SKM-1 treated with dmso at 0.1 percent for 144 hours (cell line): ENCODE results near the gene EPHB1.

Source experiments
- DNase-seq: peaks from one replicate; lab custom pipeline; 2025; ENCODE audit not compliant: unreplicated experiment; lab: John Stamatoyannopoulos, UW

EPHB1 gene

GRCh38 chr3:134904776-134905646 lies 110.0 kb downstream of the EPHB1 start:
- no peak for DNase-seq

- DNase-seq, result no peak
These were observed 110.5 kb downstream of the EPHB1 start for GRCh38 chr3:134905647-134905935.

GRCh38 chr3:134908271-134908670 lies 113.2 kb downstream of the EPHB1 start:
- DNase-seq, result no peak

GRCh38 chr3:134910026-134910425 lies 115.0 kb downstream of the EPHB1 start:
- no peak for DNase-seq

- no peak for DNase-seq
These were observed 116.8 kb downstream of the EPHB1 start for GRCh38 chr3:134911586-134912548.

GRCh38 chr3:134916276-134916961 lies 121.4 kb downstream of the EPHB1 start:
- DNase-seq, result no peak

- DNase-seq, result no peak
These were observed 122.6 kb downstream of the EPHB1 start for GRCh38 chr3:134917631-134918030.

GRCh38 chr3:134918441-134918840 lies 123.4 kb downstream of the EPHB1 start:
- no peak for DNase-seq

GRCh38 chr3:134922101-134922500 lies 127.0 kb downstream of the EPHB1 start:
- no peak for DNase-seq

GRCh38 chr3:134922866-134923265 lies 127.8 kb downstream of the EPHB1 start:
- DNase-seq, result no peak

GRCh38 chr3:134923286-134923685 lies 128.2 kb downstream of the EPHB1 start:
- DNase-seq, result no peak

- DNase-seq, result no peak
These were observed 132.5 kb downstream of the EPHB1 start for GRCh38 chr3:134927599-134927998.

GRCh38 chr3:134928392-134928791 lies 133.3 kb downstream of the EPHB1 start:
- DNase-seq, result no peak

- no peak for DNase-seq
These were observed 133.8 kb downstream of the EPHB1 start for GRCh38 chr3:134928819-134929218.

GRCh38 chr3:134929976-134930375 lies 134.9 kb downstream of the EPHB1 start:
- DNase-seq, result no peak

GRCh38 chr3:134931045-134931785 lies 136.2 kb downstream of the EPHB1 start:
- no peak for DNase-seq

GRCh38 chr3:134932035-134932434 lies 137.0 kb downstream of the EPHB1 start:
- no peak for DNase-seq

- no peak for DNase-seq
These were observed 138.9 kb downstream of the EPHB1 start for GRCh38 chr3:134933997-134934396.

- no peak for DNase-seq
These were observed 139.9 kb downstream of the EPHB1 start for GRCh38 chr3:134934933-134935332.

- no peak for DNase-seq
These were observed 142.4 kb downstream of the EPHB1 start for GRCh38 chr3:134937256-134938028.
